ENCODE measurements around the gene CPLX1. TPM values are rescaled to one million over a fixed set of nuclear protein-coding genes. Genes with fewer than 3 reads are reported as not detected.

Gene CPLX1
- total RNA-seq, 2 experiments from 2014 or later = 0.21 to 0.25 TPM

- intact Hi-C loops (cut with micrococcal nuclease; ENCODE audit: unreplicated experiment) = loop anchor here (5.0 kb wide), 1 partner anchor 138 kb away; no protein-coding TSS in a partner anchor
- DNase-seq (ENCODE audit: low spot score) = no peak
- Histone ChIP-seq H3K9me2 (ENCODE audit: insufficient read depth, low read length) (no peaks in the 10 kb centered on the region), H2AFZ (ENCODE audit: low read length) (no peak overlapping the region), H4K20me1 (ENCODE audit: insufficient read depth, low read length) (peaks cover 9% of the 10 kb centered on the region; the same call in 1 of the 2 replicates), H3K4me2 (ENCODE audit: low read length) (no peak overlapping the region), H3K4me1 (ENCODE audit: insufficient read depth, low read length, poor library complexity, severe bottlenecking) (peaks cover 37% of the 10 kb centered on the region), H3K4me3 (ENCODE audit: low read depth, low read length, poor library complexity, severe bottlenecking) (no peak overlapping the region), H3K9me3 (ENCODE audit: low read length) (no peaks in the 10 kb centered on the region), H3K27ac (ENCODE audit: low read depth, low read length, poor library complexity, severe bottlenecking) (no peak overlapping the region), H3K79me2 (ENCODE audit: insufficient read depth, low read depth, low read length) (peaks cover 19% of the 10 kb centered on the region), H3K36me3 (ENCODE audit: insufficient read depth, low read length) (peaks cover 19% of the 10 kb centered on the region)
- POLR2A ChIA-PET = interaction anchor here (1.1 to 3.3 kb wide), 3 partner anchors 9 to 13 kb away, joined by 3 to 39 read pairs (median 7); no protein-coding TSS in a partner anchor
- TF ChIP-seq EZH2phosphoT487 (IDR thresholded peaks at IDR 0.05; ENCODE audit: borderline replicate concordance, low read depth, low read length) (no peak), CTCF (conservative IDR thresholded peaks at IDR 0.05; ENCODE audit: low read length) (no peak)
- BruUV-seq (replicated peaks) = no TSS peak
- CTCF ChIA-PET (ENCODE audit: unreplicated experiment) = no interaction called here
Observed at GRCh38 chr4:784401-785331, 41.3 kb downstream of the CPLX1 start.

GRCh38 chr4:781493-782216, 44.3 kb downstream of the CPLX1 start:
- Histone ChIP-seq H3K79me2 (ENCODE audit: insufficient read depth, low read depth, low read length) (peaks cover 43% of the 10 kb centered on the region), H3K4me3 (ENCODE audit: low read depth, low read length, poor library complexity, severe bottlenecking) (peak overlapping the region; percentile 97), H4K20me1 (ENCODE audit: insufficient read depth, low read length) (peaks cover 9% of the 10 kb centered on the region; the same call in 1 of the 2 replicates), H3K36me3 (ENCODE audit: insufficient read depth, low read length) (peaks cover 49% of the 10 kb centered on the region), H3K27ac (ENCODE audit: low read depth, low read length, poor library complexity, severe bottlenecking) (peak overlapping the region; percentile 66), H3K9me2 (ENCODE audit: insufficient read depth, low read length) (no peaks in the 10 kb centered on the region), H3K4me1 (ENCODE audit: insufficient read depth, low read length, poor library complexity, severe bottlenecking) (peaks cover 38% of the 10 kb centered on the region), H3K4me2 (ENCODE audit: low read length) (peak overlapping the region; percentile 99), H3K9me3 (ENCODE audit: low read length) (no peaks in the 10 kb centered on the region), H2AFZ (ENCODE audit: low read length) (peak overlapping the region; percentile 46; the same call in 1 of the 2 replicates)
- intact Hi-C loops (cut with micrococcal nuclease; ENCODE audit: unreplicated experiment) = loop anchor here (1.0 to 5.0 kb wide), 3 partner anchors 105 to 206 kb away; partner anchors contain the start of gene IDUA
- BruUV-seq (replicated peaks) = no TSS peak
- no peak for TF ChIP-seq CTCF (conservative IDR thresholded peaks at IDR 0.05; ENCODE audit: low read length)
- TF ChIP-seq EZH2phosphoT487 (IDR thresholded peaks at IDR 0.05; ENCODE audit: borderline replicate concordance, low read depth, low read length) = no peak
- ChIA-PET CTCF (ENCODE audit: unreplicated experiment) (interaction anchor here (0.6 kb wide), 1 partner anchor 313 kb away, joined by 3 read pairs; no protein-coding TSS in a partner anchor), POLR2A (interaction anchor here (0.6 to 3.3 kb wide), 4 partner anchors 12 to 79 kb away, joined by 3 to 39 read pairs (median 4); no protein-coding TSS in a partner anchor)
- DNase-seq (ENCODE audit: low spot score) = peak; percentile 98
